Muscle of back (tissue), 11 donors: ENCODE data around the gene PDLIM4. TPM values are rescaled to one million over a fixed set of nuclear protein-coding genes. Genes with fewer than 3 reads are reported as not detected.

ENCODE experiments used
- DNase-seq, 3 donors: peaks; one replicate each; pipeline versions ENCODE4 v3.0.0 to v3.0.0-alpha.2; 2013
- polyA plus RNA-seq, 10 donors: library from polyadenylated mRNA; unstranded; fragments of 120-200 nt; gene quantifications; one replicate each; pipeline ENCODE4 v1.2.1, GENCODE V29; 2013; ENCODE audit not compliant: insufficient read length in 10 of 10

Gene PDLIM4
- polyA plus RNA-seq, 10 donors = 41.8 to 66.1 (median 52.2) TPM

DNA sequence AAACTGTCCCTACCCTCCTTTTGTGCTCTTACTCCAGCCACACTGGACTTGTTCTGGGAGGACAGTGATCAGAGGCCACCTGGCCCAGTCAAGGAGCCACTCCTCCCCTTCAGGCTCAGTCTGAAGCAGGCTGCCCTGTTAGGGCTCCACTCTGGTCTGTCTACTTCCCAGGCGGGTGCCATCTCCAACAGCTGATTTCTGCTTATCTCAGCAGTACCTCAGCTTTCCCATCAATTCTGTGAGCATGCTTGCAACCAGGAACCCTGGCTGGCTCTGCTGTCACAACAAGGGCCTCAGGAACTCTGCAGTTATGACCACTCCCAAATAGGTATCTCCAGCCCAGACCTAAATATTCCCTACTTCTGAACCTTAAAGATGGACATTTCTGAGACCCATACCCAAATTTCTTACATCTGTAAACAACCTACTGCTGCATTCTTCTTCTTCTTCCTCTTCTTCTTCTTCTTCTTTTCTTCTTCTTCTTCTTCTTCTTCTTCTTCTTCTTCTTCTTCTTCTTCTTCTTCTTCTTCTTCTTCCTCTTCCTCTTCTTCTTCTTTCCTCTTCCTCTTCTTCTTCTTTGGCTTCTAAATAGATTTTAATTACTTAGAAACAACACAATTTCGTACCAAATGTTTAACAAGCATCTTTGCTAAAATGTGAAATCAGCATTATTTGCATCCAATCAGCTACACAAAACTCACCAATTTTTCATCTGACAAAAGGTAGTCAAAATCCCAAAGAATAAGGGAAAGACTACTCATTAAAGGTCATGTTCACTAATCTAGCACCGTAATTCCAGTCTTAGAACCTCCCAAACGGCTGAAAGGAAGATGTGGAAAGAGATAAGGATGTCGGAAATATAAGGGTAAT, 23.1 kb downstream of the PDLIM4 start:
- no peak for DNase-seq

DNA sequence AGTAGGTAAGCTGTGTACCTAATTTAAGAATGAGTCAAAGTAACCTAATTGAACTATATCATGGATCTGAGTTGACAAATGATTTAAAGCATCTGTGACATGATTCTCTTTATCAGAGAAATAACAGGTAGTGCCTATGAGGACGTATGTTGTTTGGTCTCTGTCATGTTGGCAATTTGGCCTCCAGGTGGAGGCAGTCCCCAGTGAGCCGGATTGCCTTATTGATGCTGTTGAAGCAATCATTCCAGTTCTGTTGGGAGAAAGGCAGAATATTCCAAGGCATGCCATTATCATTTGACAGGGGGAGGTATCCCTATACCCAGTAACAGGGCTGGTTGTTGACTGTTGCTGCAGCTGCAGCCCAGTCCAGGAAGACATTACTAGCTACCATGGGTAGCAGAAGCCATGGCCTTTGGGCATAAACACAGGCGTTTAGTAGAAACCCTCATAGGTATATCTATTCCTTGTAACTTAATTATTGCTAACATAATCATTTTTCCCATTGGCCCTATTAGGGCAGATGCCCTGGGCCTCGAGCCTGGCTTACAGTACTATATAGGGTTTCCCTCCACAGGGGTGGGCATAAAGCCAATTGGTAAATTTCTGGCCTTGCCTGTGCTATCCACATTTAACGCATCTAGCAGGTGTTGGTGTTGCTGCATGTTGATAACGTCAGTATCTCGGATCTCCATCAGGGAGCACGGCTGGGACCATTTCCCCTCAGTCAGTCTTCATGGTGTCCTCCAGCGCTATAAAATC, 24.5 kb downstream of the PDLIM4 start:
- DNase-seq = no peak

DNA sequence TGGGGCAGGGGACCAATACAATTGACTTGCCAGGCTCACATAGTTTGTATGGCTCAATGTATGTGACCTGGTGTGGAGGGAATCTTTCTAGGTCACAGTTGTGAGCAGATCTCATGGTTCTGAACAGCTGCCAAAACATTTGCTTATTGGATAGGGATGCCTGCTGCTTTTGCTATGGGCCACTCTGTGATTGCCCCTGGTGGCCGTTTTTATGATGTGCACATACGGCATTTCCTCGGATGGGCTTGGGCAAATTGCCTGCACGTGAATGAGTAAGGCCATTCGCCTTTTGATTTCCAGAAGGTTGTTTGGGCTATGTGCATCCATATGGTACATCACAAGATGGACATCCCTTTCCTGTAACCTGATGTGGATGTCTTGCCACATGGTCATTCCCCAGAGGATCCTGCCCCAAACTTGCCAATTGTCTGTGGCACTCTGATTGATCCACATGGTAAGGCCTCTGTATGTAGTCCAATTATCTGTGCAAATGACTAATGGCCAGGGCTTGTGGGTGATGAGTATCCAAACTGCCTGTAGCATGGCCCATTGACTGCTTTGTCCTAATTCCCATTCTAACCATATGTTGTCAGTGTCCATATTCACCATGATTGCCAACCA, 26.0 kb downstream of the PDLIM4 start:
- peak in 2 of 3 donors; percentile 61 to 63 for DNase-seq

DNA sequence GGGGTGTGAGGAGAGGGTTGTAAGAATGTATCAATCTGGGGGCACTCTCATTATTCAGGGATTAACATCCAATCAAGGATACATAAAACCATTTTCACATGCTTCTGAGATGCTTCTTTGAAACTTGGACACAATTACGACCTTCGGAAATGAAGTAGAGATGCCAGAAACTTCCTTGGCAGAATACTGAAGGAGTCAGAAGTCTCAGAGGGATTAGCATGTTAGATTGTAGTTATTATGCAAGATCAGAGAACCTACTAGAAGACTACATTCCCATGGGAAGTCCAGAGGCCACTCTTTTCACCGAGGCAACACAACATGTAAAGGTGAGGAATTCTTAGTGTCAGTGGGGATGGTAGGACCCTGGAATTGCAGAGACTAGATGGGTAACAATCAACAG, 31.6 kb downstream of the PDLIM4 start:
- DNase-seq = no peak

DNA sequence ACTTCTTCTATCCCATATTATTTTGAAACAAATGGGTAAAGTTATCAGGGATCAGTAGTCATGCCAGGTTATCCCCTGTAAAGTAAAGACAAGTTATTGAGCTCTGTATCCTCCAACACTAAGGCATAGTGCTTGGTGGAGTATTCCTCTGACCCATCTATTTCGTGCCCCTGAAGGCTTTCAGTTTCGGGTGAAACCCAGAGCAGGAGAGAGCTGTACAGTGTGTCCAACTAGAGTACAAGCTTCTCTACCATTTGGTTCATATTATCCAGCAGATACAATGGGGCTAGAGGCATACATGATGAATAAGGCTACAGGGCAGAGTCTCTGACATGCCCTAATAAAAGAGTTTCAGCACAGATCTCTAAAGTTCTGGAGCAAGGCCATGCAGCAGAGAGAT, 33.5 kb downstream of the PDLIM4 start:
- DNase-seq = no peak

DNA sequence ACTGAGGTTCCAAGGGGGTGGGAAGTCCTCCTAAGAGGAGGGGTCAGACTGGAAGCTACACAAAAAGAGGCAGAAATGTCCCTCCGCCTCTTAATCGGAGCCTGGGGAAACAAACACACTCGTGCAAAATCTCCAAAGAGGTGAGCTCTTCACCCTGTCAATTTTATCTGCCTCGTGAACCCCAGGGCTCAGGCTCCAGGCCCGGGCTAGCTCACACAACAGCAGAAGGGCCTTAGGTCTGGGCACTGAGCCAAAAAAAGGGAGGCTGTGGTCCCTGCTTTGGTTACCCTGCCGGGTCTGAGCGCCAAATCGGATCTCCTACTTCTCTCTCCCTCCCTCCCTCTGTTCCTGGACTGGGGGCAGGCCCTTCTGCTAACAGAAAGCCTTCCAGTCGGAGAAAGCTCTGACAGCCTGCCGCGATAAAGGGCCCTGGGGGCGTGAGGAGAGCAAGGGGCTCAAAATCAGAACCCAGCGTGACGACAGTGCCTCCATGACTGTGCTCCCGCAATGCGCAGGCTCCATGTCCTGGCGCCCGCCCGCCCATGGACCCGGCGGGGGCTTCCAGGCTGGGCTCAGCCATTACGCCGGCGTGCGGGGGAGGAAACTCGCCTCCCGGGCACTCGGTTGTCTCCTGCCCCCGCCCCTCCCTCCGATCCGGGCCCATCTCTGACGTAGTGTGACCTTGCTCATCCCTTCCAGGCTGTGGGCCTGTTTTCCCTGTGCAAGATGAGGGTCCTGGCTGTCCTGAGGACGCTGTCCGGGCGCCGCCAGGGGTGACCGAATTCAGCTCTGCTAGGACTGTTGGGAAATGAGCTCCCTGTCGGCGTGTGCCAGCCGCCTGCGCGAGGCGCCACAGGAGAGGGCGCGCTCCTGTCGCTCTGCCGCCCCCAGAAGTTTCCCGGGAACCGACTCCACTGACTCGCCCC, 35.8 kb downstream of the PDLIM4 start:
- DNase-seq = peak; percentile 86 to 97 (median 91)

DNA sequence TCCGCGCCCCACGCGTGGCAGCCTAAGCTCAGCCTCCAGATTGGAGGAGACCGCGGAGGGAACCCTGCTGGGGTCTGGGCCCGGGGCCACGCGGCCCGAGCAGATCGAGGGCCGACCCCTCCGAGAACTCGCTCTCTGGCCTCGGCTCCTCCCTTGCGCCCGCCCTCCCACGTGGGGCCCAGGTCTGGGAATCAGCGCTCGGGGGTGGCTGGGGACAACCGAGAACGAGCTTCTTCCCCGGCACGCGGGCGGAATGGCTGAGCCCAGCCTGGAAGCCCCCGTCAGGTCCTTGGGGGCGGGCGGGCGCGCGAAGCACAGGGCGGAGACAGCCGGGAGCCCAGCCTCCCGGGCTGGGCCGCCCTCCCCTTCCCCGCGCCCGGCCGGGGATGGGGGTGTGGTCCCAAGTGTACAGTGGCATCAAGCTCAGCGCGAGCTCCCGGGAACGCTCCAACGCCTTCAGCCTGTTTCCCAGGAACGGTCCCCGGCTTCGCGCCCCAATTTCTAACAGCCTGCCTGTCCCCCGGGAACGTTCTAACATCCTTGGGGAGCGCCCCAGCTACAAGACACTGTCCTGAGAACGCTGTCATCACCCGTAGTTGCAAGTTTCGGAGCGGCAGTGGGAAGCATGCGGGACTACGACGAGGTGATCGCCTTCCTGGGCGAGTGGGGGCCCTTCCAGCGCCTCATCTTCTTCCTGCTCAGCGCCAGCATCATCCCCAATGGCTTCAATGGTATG, 36.7 kb downstream of the PDLIM4 start, which contains the start of gene SLC22A4:
SLC22A4 (plus strand) TSS at position 403 of the 736 bp plus-strand sequence; CDS start at position 626, 223 bp downstream.
- DNase-seq = peak; percentile 91 to 96 (median 96)

DNA sequence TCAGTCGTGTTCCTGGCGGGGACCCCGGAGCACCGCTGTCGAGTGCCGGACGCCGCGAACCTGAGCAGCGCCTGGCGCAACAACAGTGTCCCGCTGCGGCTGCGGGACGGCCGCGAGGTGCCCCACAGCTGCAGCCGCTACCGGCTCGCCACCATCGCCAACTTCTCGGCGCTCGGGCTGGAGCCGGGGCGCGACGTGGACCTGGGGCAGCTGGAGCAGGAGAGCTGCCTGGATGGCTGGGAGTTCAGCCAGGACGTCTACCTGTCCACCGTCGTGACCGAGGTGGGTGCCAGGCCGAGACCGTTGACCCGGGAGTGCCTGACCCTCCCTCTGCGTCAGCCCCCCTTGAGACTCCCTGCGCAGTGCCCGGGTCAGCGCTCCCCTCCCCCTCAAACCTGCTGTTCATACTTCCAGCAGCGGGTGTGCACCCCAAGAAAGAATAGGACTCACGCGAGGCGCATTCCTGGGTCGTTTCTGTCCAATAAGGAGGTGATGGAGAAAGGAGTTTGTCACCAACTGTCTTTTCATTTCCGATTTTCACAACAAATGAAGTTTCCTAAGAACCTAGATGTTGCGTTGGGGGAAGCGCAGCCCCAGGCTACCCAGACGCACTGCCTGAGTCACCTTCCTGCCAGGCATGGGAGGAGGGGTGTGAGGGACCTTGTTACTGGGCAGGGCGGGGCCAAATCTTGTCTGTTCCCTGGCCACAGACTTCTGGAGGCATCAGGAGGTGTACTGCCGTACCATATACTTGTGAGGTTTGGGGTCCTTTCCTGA, 37.4 kb downstream of the PDLIM4 start:
- peak; percentile 50 to 60 (median 59) for DNase-seq

DNA sequence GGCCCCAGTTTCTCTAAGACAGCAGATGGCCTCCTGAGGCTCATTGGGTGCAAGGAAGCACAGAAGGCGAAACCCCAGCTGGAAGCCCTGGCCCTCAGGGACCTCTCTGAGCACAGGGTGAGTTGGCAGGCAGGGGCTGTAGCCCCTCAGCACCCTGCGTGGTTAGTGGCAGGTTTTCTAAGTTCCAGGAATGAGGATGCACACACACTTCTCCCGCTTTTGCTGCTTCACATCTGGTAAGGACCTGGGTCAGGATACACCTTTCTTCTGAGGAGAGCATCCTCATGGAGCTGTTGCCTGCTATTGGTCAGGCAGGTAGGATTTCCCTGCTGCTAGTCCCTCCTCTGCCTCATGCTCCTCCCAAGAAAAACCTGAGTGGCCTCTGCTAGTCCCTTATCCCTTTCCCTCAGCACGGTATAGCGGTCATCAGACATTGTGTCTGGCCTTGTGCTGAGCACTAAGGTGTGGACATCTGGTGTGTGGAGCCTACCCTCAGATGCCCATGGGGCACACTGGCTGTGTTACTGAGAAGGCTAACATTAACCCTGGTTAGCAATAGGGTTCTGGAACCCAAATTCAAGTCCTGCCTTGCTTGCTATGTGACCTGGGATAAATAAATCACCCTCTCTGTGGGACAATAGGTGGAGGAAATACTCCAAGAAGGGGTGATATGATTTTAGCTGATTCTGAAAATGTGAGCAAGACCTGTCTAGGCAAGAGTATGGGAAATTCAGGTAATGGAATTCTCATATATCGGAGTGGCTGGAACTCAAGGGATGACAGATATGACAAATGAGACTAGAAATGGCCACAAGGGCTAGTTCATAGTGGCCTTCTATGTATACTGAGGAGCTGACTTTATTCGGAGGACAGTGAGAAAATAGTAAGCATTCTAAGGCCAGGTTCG, 38.3 kb downstream of the PDLIM4 start:
- peak in 1 of 3 donors; percentile 43 for DNase-seq

DNA sequence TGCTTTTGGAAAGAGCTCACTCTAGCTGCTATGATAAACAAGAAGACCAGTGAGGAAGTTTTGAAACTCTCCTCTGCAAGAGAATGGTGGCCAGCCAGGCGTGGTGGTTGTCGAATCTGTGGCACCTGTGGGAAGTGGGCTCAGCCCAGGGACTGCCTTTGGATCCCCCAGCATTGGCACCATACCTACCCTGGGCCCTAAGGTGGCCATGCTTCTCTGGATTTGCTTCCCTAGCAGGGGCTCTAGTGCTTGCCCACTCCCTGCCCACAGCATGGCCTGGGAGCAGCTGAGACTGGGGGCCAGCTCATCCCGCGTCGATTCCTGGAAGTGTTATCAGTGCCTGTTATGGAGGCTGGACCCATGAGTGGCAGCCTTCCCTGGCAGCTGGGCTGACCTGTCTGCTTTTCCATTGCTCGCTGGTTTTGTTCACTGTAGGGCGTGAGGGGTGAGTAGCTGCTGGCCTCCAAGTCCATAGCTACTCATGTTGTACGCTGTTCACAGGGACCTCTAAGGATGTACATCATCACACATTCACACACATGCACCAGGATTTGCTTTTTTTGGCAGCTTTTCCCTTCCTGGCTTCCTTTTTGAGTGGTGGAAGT, 39.0 kb downstream of the PDLIM4 start:
- DNase-seq = no peak

DNA sequence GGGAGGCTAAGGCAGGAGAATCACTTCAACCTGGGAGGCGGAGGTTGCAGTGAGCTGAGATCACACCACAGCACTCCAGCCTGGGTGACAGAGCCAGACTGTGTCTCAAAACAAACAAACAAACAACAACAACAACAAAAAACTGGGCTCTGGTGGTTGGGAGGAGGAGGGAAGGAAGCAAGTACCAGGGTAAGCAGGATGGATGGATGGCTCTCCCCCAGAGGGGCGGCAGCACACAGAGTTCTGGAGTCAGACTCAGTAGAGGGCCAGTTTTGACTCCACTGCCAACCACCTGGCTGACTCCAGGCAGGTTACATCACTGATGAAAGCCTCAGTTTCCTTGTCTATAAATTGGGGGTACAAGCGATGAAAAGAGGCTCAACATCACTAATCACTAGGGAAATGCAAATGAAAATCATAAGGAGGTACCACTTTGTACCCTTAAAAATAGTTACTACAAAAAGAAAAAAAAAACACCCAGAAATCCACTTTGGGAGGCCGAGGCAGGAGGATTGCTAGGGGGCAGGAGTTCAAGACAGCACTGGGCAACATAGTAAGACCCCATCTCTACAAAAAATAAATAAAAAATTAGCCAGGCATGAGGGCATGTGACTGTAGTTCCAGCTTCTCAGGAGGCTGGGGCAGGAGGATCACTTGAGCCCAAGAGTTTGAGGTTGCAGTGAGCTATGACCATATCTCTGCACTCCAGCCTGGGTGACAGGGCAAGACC, 39.9 kb downstream of the PDLIM4 start:
- no peak for DNase-seq

DNA sequence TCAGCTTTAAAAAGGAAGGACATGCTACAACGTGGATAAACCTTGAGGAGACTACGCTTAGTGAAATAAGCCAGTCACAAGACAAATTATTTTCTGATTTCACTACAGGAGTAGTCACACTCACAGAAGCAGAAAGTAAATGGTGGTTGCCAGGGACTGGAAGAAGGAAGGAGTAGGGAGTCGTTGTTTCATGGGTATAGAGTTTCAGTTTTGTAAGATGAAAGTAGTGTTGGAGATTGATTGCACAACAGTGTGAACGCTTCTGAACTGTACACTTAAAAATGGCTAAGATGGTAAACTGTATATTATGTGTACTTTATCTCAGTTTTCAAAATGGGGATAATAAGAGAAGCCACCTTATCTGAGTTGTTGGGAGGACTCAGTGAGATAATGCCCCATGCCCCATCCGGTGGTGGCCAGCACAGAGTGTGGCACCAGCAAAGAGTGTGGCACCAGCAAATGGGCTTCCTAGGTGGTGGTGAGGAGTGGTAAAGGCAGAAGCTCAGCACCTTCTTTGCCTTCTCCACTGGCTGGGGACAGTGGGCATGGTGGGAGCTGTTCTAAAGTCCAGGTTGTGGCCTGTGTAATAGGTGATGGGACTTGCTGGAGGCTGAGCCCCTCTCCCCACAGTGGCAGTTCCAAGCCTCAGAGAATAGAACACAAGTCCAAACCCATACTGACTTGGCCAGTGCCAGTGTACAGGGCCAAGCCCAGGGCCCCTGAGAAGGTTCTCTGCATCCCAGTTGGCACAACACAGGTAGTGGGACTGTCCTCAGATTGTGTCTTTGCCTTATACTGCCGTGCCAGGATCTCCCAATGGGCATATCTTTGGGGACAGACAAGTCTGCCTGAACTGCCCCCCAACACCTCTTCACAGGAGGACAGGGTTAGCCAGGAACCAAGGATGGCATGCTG, 41.1 kb downstream of the PDLIM4 start:
- DNase-seq = no peak

DNA sequence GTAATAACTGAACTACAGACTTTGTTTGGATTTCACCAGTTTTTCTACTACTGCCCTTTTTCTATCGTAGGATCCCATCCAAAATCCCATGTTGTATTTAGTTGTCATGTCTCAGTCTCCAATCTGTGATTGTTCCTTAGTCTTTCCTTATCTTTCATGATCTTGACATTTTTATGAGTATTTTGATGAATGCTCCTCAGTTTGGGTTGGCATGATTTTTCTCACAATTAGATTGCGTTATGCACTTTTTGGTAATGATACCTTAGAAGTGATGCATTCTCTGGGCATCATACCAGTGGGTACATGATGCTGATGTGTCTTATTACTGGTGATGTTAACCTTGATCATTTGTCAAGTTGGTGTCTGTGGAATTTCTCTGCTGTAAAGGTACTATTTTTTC, 42.4 kb downstream of the PDLIM4 start:
- DNase-seq = no peak

DNA sequence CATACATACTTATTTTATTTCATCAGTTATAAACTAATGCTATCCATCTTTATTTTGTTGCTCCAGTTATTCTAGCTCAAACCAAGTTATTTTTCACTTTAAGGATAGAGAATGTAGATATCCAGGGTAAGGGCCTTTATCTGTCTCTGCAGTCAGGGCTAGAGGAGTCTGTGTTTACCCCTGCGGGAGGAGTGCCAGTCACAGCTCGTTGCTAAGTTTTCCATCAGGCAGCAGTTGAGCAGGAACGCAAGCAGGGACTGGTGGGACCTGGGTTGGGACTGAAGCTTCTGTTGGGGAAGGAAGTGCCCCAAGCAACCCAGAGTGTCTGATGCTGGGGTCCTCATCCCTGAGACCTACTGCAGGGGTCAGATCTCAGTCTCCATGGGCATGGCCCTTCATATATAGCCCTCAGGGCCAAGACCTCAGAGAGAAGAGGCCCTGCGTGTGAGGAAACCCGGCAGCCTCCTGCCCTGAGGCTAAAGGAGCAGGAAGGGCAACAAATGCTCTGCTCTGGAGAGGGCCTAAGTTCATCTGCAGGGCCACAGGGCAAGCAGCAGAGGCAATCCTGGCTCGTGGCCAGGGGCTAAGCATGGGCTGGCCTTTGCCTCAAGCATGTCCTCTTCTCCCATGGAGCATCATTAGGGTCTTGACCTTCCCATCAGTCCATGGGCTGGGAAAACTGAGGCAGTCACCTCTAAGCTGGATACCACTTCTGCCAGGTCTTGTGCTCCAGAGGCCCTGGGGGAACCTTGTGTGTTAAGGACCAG, 43.3 kb downstream of the PDLIM4 start:
- no peak for DNase-seq
